Calu3 (cell line): ENCODE results near the gene CASP10. TPM values are rescaled to one million over a fixed set of nuclear protein-coding genes. Genes with fewer than 3 reads are reported as not detected.

Experiments used
- BruUV-seq: library from RNA; stranded (reverse); fragments of 400-500 nt; replicated peaks from 2 replicates; lab custom pipeline; 2021; lab: Mats Ljungman, UMichigan
- CTCF ChIA-PET: fragments of 300-600 bp; sonication (Branson Sonifier 250); formaldehyde crosslinking; loops from one replicate; lab custom pipeline; 2022; ENCODE audit warnings: antibody characterized with exemption; lab: Charles Lee
- DNase-seq: peaks from one replicate; pipeline ENCODE4 v3.0.0; 2022
- H3K27ac Mint-ChIP-seq: one replicate; pipeline ENCODE4 v1.8.0; 2022; ENCODE audit warnings: mixed read lengths; ENCODE audit not compliant: unreplicated experiment
- H3K27me3 Mint-ChIP-seq: one replicate; pipeline ENCODE4 v1.8.0; 2022; ENCODE audit warnings: mixed read lengths; ENCODE audit not compliant: unreplicated experiment
- H3K36me3 Mint-ChIP-seq: one replicate; pipeline ENCODE4 v1.8.0; 2022; ENCODE audit warnings: mild to moderate bottlenecking, moderate library complexity, mixed read lengths; ENCODE audit not compliant: insufficient read depth, unreplicated experiment
- H3K4me1 Mint-ChIP-seq: one replicate; pipeline ENCODE4 v1.8.0; 2022; ENCODE audit warnings: mild to moderate bottlenecking, low read depth, mixed read lengths; ENCODE audit not compliant: unreplicated experiment
- H3K4me3 Mint-ChIP-seq: one replicate; pipeline ENCODE4 v1.8.0; 2022; ENCODE audit warnings: mild to moderate bottlenecking, low read depth, moderate library complexity, mixed read lengths; ENCODE audit not compliant: unreplicated experiment
- H3K9me3 Mint-ChIP-seq: one replicate; pipeline ENCODE4 v1.8.0; 2022; ENCODE audit warnings: low read depth, mixed read lengths; ENCODE audit not compliant: unreplicated experiment
- intact Hi-C: fragments of 100-400 bp; cut with micrococcal nuclease; formaldehyde crosslinking; loops from one replicate; pipeline ENCODE4 v1.10.0; 2022; ENCODE audit not compliant: unreplicated experiment
- total RNA-seq: library from RNA; stranded (reverse); gene quantifications from 2 replicates; pipeline ENCODE4 v1.2.3, GENCODE V29; 2022
- TF ChIP-seq, protein P1 (sequence below): fragments of 200-600 bp; IDR thresholded peaks from one replicate; pipeline ENCODE4 v1.8.0; 2022; ENCODE audit warnings: antibody characterized with exemption; ENCODE audit not compliant: unreplicated experiment

Gene CASP10
- total RNA-seq, 1 experiment from 2014 or later = 21.4 TPM

DNA sequence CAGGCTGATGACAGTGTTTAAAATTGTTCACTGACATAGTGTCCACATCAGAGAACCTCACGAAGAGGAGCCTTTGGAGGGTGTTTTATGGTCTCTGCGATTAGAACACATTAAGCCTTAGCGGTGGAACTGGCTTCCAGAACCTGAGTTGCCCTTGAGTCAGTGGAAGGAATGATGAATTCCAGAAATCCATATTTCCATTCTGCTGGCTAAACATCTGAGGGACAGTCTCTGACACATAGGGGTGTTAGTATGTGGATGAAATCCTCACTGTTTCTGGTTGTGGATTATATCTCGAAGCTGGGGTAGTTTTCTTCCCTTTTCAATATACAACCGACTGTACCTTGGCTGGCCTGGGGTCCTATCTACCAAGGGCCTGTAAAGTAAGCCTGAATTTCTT is 4.0 kb downstream of the CASP10 start:
- no TSS peak for BruUV-seq
- DNase-seq = no peak
- Mint-ChIP-seq H3K27ac (no peak overlapping the region), H3K4me3 (no peak overlapping the region), H3K36me3 (peaks cover 51% of the 10 kb centered on the region), H3K9me3 (no peaks in the 10 kb centered on the region), H3K4me1 (no peaks in the 10 kb centered on the region), H3K27me3 (no peaks in the 10 kb centered on the region)
- intact Hi-C loops = no loop called here
- TF ChIP-seq, protein P1, sequence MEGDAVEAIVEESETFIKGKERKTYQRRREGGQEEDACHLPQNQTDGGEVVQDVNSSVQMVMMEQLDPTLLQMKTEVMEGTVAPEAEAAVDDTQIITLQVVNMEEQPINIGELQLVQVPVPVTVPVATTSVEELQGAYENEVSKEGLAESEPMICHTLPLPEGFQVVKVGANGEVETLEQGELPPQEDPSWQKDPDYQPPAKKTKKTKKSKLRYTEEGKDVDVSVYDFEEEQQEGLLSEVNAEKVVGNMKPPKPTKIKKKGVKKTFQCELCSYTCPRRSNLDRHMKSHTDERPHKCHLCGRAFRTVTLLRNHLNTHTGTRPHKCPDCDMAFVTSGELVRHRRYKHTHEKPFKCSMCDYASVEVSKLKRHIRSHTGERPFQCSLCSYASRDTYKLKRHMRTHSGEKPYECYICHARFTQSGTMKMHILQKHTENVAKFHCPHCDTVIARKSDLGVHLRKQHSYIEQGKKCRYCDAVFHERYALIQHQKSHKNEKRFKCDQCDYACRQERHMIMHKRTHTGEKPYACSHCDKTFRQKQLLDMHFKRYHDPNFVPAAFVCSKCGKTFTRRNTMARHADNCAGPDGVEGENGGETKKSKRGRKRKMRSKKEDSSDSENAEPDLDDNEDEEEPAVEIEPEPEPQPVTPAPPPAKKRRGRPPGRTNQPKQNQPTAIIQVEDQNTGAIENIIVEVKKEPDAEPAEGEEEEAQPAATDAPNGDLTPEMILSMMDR = no peak
- CTCF ChIA-PET = no interaction called here

DNA sequence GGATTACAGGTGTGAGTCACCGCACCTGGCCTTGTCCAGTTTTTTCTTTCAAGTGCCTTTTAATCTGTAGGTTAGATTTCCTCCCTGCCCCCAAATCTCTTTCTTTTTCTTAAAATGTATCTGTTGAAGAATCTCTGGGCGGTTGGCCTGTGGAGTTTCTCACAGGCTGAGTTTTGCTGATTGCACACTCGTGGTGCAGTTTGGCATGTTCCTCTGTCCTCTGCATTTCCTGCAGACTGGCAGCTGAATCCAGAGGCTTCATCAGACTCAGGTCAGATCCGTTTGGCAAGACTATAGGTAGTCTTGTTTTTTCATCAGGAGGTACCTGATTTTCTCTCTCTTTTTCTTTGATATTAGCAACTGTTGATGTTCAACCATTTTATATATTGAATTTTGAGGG is 5.5 kb downstream of the CASP10 start:
- H3K27ac Mint-ChIP-seq = no peak overlapping the region
- H3K9me3 Mint-ChIP-seq = no peaks in the 10 kb centered on the region
- no peak for DNase-seq
- intact Hi-C loops = no loop called here
- H3K36me3 Mint-ChIP-seq = peaks cover 38% of the 10 kb centered on the region
- H3K4me1 Mint-ChIP-seq = no peaks in the 10 kb centered on the region
- CTCF ChIA-PET = no interaction called here
- no TSS peak for BruUV-seq
- H3K27me3 Mint-ChIP-seq = no peaks in the 10 kb centered on the region
- TF ChIP-seq, protein P1 = no peak
- H3K4me3 Mint-ChIP-seq = no peak overlapping the region

DNA sequence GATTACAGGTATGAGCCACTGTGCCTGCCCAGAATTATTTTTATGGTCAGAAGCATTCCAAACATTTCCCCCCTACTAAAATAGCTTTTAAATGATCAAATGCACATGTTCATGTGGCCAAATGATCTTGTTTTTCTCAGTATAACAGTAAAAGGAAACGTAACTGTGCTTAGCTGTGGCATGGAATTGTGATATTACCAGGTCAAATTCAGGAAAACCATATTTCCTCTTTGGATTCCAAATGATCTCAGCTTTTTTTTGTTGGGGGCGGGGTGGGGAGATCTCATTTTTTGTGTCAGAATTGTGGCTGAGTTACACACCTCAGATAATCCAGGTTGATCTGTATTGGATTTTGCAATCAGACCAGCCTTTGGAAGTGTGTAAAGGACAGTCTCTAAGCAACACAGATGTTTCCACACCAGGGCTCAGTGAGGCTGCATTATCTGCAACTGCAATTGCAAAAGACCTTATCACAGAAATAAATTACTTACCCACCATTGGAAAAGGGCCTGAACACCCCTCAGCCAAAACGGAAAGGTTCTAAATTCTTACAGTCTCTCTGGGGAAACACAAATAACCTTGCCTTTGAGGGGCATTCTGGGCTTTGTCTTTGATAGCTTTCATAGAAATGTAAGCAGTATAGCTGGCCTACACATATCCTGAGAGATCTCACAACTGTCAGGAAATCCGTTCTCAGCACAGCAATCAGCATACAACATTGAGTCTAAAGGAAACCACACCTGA is 8.4 kb downstream of the CASP10 start:
- H3K27ac Mint-ChIP-seq = no peak overlapping the region
- H3K9me3 Mint-ChIP-seq = no peaks in the 10 kb centered on the region

DNA sequence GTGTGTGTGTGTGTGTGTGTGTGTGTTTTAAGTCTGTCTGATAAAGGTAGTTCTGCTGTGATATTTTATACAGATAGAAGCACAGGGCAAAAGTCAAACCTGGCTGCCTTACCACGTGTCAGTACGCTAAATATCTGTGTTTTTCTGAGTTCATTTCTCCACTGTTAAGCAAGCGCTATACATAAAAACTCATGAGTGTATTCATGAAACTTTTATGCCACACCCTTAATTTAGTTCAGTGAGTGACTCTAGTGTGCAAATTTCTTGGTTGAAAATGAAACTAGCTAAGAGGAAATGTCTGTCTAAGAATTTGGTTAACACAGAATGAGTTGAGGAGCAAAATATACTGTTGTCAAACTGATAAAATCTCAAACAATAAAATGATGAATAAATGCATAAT is 11.2 kb downstream of the CASP10 start:
- DNase-seq = no peak
- Mint-ChIP-seq H3K4me1 (no peaks in the 10 kb centered on the region), H3K36me3 (peaks cover 20% of the 10 kb centered on the region), H3K9me3 (no peaks in the 10 kb centered on the region), H3K27me3 (no peaks in the 10 kb centered on the region), H3K27ac (no peak overlapping the region), H3K4me3 (no peak overlapping the region)
- intact Hi-C loops = no loop called here
- TF ChIP-seq, protein P1 = no peak
- BruUV-seq = no TSS peak
- CTCF ChIA-PET = interaction anchor here (0.6 kb wide), 2 partner anchors 26 to 215 kb away, joined by 3 to 6 read pairs; no protein-coding TSS in a partner anchor

More for the DNA sequence above, 8.4 kb downstream of the CASP10 start:
- TF ChIP-seq, protein P1 = no peak
- no peak for DNase-seq
- Mint-ChIP-seq H3K27me3 (no peaks in the 10 kb centered on the region), H3K36me3 (peaks cover 28% of the 10 kb centered on the region), H3K4me3 (no peak overlapping the region), H3K4me1 (no peaks in the 10 kb centered on the region)
- no TSS peak for BruUV-seq
- intact Hi-C loops = no loop called here
- CTCF ChIA-PET = no interaction called here
